Ovary (tissue), 3 donors: ENCODE measurements around the gene UGT3A1.

Experiments used
- CTCF ChIP-seq, 3 donors: fragments of 450-650 bp in 2 of 3; fragments of 200-600 bp in 1 of 3; IDR thresholded peaks; one replicate each; pipeline versions ENCODE4 v1.5.1 to v1.8.0; 2016 to 2022; ENCODE audit warnings: antibody characterized with exemption in 3 of 3, mild to moderate bottlenecking in 1 of 3
- EP300 ChIP-seq: sonication (generic); formaldehyde crosslinking; IDR thresholded peaks from one replicate; pipeline ENCODE4 v1.6.1; 2017; ENCODE audit warnings: antibody characterized with exemption
- POLR2A ChIP-seq: fragments of 450-650 bp; IDR thresholded peaks from one replicate; pipeline ENCODE4 v1.6.1; 2017; ENCODE audit warnings: antibody characterized with exemption, mild to moderate bottlenecking, moderate library complexity
- donor health status: DM: no; HTN: no; CAD: no.

- TF ChIP-seq CTCF (IDR thresholded peaks at IDR 0.05) (no peak), POLR2A (no peak), EP300 (no peak)
Observed at GRCh38 chr5:35960328-35960727, 30.9 kb downstream of the UGT3A1 start.
